ENCODE results near the gene CECR2. TPM values are rescaled to one million over a fixed set of nuclear protein-coding genes. Genes with fewer than 3 reads are reported as not detected.
"Not testable (repeated sequence)": the region's sequence is repeated elsewhere in the genome, so short reads cannot be mapped to it uniquely, and the experiment has no call there.

CECR2 gene
- total RNA-seq, 1 experiment from 2014 or later: 4.1 TPM

- POLR2A ChIA-PET (ENCODE audit: low non-redundant PET): interaction anchor here (0.7 kb wide), 1 partner anchor 118 kb away, joined by 3 read pairs; no protein-coding TSS in a partner anchor
- no peaks in the 10 kb centered on the region for H3K36me3 ChIP-seq (ENCODE audit: insufficient read depth, low read length, poor library complexity, severe bottlenecking)
- TF ChIP-seq CTCF (conservative IDR thresholded peaks at IDR 0.05; ENCODE audit: low read depth, low read length): no peak
- CTCF ChIA-PET: no interaction called here
- no peaks in the 10 kb centered on the region for H3K9me3 ChIP-seq (ENCODE audit: low read depth, low read length, poor library complexity, severe bottlenecking)
- H3K27me3 ChIP-seq (replicated peaks; ENCODE audit: insufficient read depth, low read depth, low read length, poor library complexity): no peaks in the 10 kb centered on the region
- no peaks in the 10 kb centered on the region for H3K4me1 ChIP-seq (ENCODE audit: insufficient read depth, low read length, poor library complexity, severe bottlenecking)
- BruUV-seq (replicated peaks): no TSS peak
- H3K4me3 ChIP-seq (ENCODE audit: low read depth, low read length, poor library complexity, severe bottlenecking): no peak overlapping the region
- DNase-seq (ENCODE audit: low spot score): no peak
- intact Hi-C loops (cut with micrococcal nuclease; ENCODE audit: unreplicated experiment): no loop called here
- no peak overlapping the region for H3K27ac ChIP-seq (ENCODE audit: low read depth, low read length, poor library complexity, severe bottlenecking)
Observed at GRCh38 chr22:17518406-17518805, 149.1 kb downstream of the CECR2 start.

GRCh38 chr22:17521971-17522370 is 152.7 kb downstream of the CECR2 start:
- H3K4me3 ChIP-seq (ENCODE audit: low read depth, low read length, poor library complexity, severe bottlenecking); H3K36me3 ChIP-seq (ENCODE audit: insufficient read depth, low read length, poor library complexity, severe bottlenecking); H3K9me3 ChIP-seq (ENCODE audit: low read depth, low read length, poor library complexity, severe bottlenecking); POLR2A ChIA-PET (ENCODE audit: low non-redundant PET); H3K27ac ChIP-seq (ENCODE audit: low read depth, low read length, poor library complexity, severe bottlenecking); CTCF ChIA-PET; BruUV-seq (replicated peaks); H3K27me3 ChIP-seq (replicated peaks; ENCODE audit: insufficient read depth, low read depth, low read length, poor library complexity); intact Hi-C loops (cut with micrococcal nuclease; ENCODE audit: unreplicated experiment); H3K4me1 ChIP-seq (ENCODE audit: insufficient read depth, low read length, poor library complexity, severe bottlenecking); DNase-seq (ENCODE audit: low spot score): not testable (repeated sequence)

GRCh38 chr22:17523925-17524324 is 154.7 kb downstream of the CECR2 start:
- H3K36me3 ChIP-seq (ENCODE audit: insufficient read depth, low read length, poor library complexity, severe bottlenecking): no peaks in the 10 kb centered on the region
- intact Hi-C loops (cut with micrococcal nuclease; ENCODE audit: unreplicated experiment): no loop called here
- TF ChIP-seq EZH2 (IDR thresholded peaks at IDR 0.05; ENCODE audit: borderline replicate concordance, low read depth, low read length, poor library complexity, severe bottlenecking) (no peak), CTCF (conservative IDR thresholded peaks at IDR 0.05; ENCODE audit: low read depth, low read length) (no peak)
- H3K4me1 ChIP-seq (ENCODE audit: insufficient read depth, low read length, poor library complexity, severe bottlenecking): no peaks in the 10 kb centered on the region
- no peak overlapping the region for H3K4me3 ChIP-seq (ENCODE audit: low read depth, low read length, poor library complexity, severe bottlenecking)
- ChIA-PET POLR2A (ENCODE audit: low non-redundant PET) (no interaction called here), CTCF (no interaction called here)
- no peak overlapping the region for H3K27ac ChIP-seq (ENCODE audit: low read depth, low read length, poor library complexity, severe bottlenecking)
- no peaks in the 10 kb centered on the region for H3K27me3 ChIP-seq (replicated peaks; ENCODE audit: insufficient read depth, low read depth, low read length, poor library complexity)
- H3K9me3 ChIP-seq (ENCODE audit: low read depth, low read length, poor library complexity, severe bottlenecking): no peaks in the 10 kb centered on the region
- no TSS peak for BruUV-seq (replicated peaks)
- DNase-seq (ENCODE audit: low spot score): no peak

- DNase-seq (ENCODE audit: low spot score): no peak
- BruUV-seq (replicated peaks): no TSS peak
- CTCF ChIA-PET: no interaction called here
Observed at GRCh38 chr22:17536269-17536668, 167.0 kb downstream of the CECR2 start.

More at GRCh38 chr22:17536269-17536668, 167.0 kb downstream of the CECR2 start:
- Histone ChIP-seq H3K4me3 (ENCODE audit: low read depth, low read length, poor library complexity, severe bottlenecking) (no peak overlapping the region), H3K27me3 (replicated peaks; ENCODE audit: insufficient read depth, low read depth, low read length, poor library complexity) (no peaks in the 10 kb centered on the region), H3K9me3 (ENCODE audit: low read depth, low read length, poor library complexity, severe bottlenecking) (no peaks in the 10 kb centered on the region), H3K27ac (ENCODE audit: low read depth, low read length, poor library complexity, severe bottlenecking) (no peak overlapping the region), H3K4me1 (ENCODE audit: insufficient read depth, low read length, poor library complexity, severe bottlenecking) (no peaks in the 10 kb centered on the region), H3K36me3 (ENCODE audit: insufficient read depth, low read length, poor library complexity, severe bottlenecking) (no peaks in the 10 kb centered on the region)
- POLR2A ChIA-PET (ENCODE audit: low non-redundant PET): no interaction called here
- TF ChIP-seq CTCF (conservative IDR thresholded peaks at IDR 0.05; ENCODE audit: low read depth, low read length): no peak
- no peak for TF ChIP-seq EZH2 (IDR thresholded peaks at IDR 0.05; ENCODE audit: borderline replicate concordance, low read depth, low read length, poor library complexity, severe bottlenecking)
- intact Hi-C loops (cut with micrococcal nuclease; ENCODE audit: unreplicated experiment): no loop called here

Data from A673 (cell line).